GM12878 (cell line): ENCODE measurements around the gene SELENOK. TPM values are rescaled to one million over a fixed set of nuclear protein-coding genes. Genes with fewer than 3 reads are reported as not detected.

Source experiments
- EED ChIP-seq: sonication (generic); IDR thresholded peaks from 2 replicates; pipeline ENCODE4 v1.6.1; 2016; ENCODE audit warnings: antibody characterized with exemption, low read depth
- IKZF2 ChIP-seq, 2 experiments: fragments of 450-650 bp; IDR thresholded peaks; 2 replicates each; pipeline ENCODE4 v1.6.1; 2017; ENCODE audit warnings: mild to moderate bottlenecking in 2 of 2, moderate library complexity in 2 of 2
- SIN3A ChIP-seq: IDR thresholded peaks from 2 replicates; pipeline ENCODE4 v1.6.1; 2012; ENCODE audit warnings: low read depth, low read length, improper control_type of control experiment
- SREBF2 ChIP-seq: IDR thresholded peaks from 2 replicates; pipeline ENCODE4 v1.6.1; 2012; ENCODE audit warnings: mild to moderate bottlenecking, low read length
- ZNF217 ChIP-seq: fragments of 450-650 bp; IDR thresholded peaks from 2 replicates; pipeline ENCODE4 v1.6.1; 2017; ENCODE audit warnings: antibody characterized with exemption, mild to moderate bottlenecking
- polyA plus RNA-seq, 11 experiments: library from polyadenylated mRNA; depleted of rRNA in 4 of 11; unstranded in 6 of 11; stranded (reverse) in 5 of 11; fragments of >200 nt; fragmentation: Nextera tagmentation in 4 of 11; fragmentation: Illumina TruSeq in 1 of 11; extraction: Ambion mirVana in 4 of 11; extraction: Trizol in 1 of 11; gene quantifications; 1 replicate in 1 of 11; 2 replicates in 10 of 11; pipeline versions ENCODE4 v1.2.1 to v1.2.3, GENCODE V29; 2011 to 2016; ENCODE audit warnings: inconsistent platforms in 2 of 11, missing spikeins in 2 of 11, low read depth in 1 of 11
- total RNA-seq, 4 experiments: library from RNA; depleted of rRNA in 3 of 4; stranded (reverse); fragments of >200 nt in 3 of 4; fragmentation: Illumina TruSeq in 1 of 4; extraction: Trizol in 1 of 4; gene quantifications; 2 replicates each; pipeline versions ENCODE4 v1.2.1 to v1.2.3, GENCODE V29; 2013 to 2021
- TF ChIP-seq, protein P1 (sequence below): fragments of 450-650 bp; IDR thresholded peaks from 2 replicates; pipeline ENCODE4 v1.6.1; 2016; ENCODE audit warnings: mild to moderate bottlenecking, moderate library complexity, borderline replicate concordance

Gene SELENOK
- total and polyA plus RNA-seq, 10 of the 15 experiments (the other 5 are each of a cell fraction or from before 2014, with no cell fraction given): 35.4 to 322 (median 101) TPM

DNA sequence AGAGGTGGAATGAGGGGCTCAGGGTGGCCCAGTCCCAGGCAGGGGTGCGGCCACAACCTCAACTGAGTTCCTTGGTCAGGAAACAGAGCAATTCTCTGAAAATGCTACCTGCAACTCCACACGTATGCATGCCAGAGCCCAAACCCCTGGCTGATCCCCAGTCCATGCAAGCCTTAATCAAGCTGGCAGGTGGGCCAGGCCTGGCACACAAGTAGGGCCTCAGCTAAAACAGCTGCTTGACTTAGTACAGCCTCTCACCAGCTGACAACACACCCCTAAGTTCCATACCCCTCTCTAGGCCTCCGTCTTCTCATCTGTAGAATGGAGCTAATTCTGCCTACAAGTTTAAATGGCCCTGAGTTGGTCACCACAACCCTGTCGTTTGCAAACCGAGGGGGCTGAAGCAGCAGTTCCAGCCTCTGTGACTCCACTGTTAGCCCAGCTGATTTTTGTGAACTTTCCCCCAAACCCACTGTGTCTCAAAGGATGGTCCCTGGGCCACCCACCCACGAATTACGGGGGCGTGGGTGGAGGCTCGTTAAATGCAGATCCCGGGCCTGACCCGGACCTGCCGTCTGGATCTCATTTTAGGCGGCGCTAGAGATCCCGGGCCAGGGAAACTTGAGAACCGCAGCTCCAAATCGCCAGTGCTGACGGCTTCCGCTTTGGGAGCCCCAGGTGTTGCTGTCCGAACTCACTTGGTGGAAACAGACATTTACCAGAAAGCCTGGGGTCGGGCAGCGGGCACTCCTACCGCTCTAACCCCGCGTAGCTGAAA lies 46.4 kb downstream of the SELENOK start (continued):
- TF ChIP-seq, protein P1, sequence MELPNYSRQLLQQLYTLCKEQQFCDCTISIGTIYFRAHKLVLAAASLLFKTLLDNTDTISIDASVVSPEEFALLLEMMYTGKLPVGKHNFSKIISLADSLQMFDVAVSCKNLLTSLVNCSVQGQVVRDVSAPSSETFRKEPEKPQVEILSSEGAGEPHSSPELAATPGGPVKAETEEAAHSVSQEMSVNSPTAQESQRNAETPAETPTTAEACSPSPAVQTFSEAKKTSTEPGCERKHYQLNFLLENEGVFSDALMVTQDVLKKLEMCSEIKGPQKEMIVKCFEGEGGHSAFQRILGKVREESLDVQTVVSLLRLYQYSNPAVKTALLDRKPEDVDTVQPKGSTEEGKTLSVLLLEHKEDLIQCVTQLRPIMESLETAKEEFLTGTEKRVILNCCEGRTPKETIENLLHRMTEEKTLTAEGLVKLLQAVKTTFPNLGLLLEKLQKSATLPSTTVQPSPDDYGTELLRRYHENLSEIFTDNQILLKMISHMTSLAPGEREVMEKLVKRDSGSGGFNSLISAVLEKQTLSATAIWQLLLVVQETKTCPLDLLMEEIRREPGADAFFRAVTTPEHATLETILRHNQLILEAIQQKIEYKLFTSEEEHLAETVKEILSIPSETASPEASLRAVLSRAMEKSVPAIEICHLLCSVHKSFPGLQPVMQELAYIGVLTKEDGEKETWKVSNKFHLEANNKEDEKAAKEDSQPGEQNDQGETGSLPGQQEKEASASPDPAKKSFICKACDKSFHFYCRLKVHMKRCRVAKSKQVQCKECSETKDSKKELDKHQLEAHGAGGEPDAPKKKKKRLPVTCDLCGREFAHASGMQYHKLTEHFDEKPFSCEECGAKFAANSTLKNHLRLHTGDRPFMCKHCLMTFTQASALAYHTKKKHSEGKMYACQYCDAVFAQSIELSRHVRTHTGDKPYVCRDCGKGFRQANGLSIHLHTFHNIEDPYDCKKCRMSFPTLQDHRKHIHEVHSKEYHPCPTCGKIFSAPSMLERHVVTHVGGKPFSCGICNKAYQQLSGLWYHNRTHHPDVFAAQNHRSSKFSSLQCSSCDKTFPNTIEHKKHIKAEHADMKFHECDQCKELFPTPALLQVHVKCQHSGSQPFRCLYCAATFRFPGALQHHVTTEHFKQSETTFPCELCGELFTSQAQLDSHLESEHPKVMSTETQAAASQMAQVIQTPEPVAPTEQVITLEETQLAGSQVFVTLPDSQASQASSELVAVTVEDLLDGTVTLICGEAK: peak; percentile 49; the same call in 1 of the 2 replicates
- peak; percentile 39 for TF ChIP-seq ZNF217
- TF ChIP-seq EED: 0 out of 2 replicates have a peak, but pooled peaks have one; percentile 25
- 0 out of 2 replicates have a peak, but pooled peaks have one; percentile 51 for TF ChIP-seq SIN3A
- TF ChIP-seq IKZF2 (IDR thresholded peaks at IDR 0.05): peak; percentile 39 to 55; a peak in 1 of 4 replicates
- no peak for TF ChIP-seq SREBF2
